Naive B cell (primary cell): ENCODE data around the gene EIF2S1. TPM values are rescaled to one million over a fixed set of nuclear protein-coding genes. Genes with fewer than 3 reads are reported as not detected.
A peak's percentile ranks its signal among the peaks of the same experiment; 100 is the strongest.

Source experiments
- ATAC-seq, 2 donors: fragments of 150-1000 bp; cut with Tn5 transposase; 2 replicates each; pipeline ENCODE4 v1.10.0; 2021; ENCODE audit warnings: low read depth in 2 of 2, mild to moderate bottlenecking in 2 of 2, moderate library complexity in 2 of 2
- DNase-seq: peaks from one replicate; pipeline ENCODE4 v3.0.0; 2022
- H3K27ac Mint-ChIP-seq, 6 donors: one replicate each; pipeline ENCODE4 v1.8.0; 2020 to 2022; ENCODE audit warnings: mild to moderate bottlenecking in 6 of 6, mixed read lengths in 6 of 6, moderate library complexity in 5 of 6, inconsistent platforms in 2 of 6
- H3K27me3 Mint-ChIP-seq, 3 donors: one replicate each; pipeline ENCODE4 v1.8.0; 2021 to 2022; ENCODE audit warnings: mixed read lengths in 3 of 3, mild to moderate bottlenecking in 1 of 3
- H3K36me3 Mint-ChIP-seq, 2 donors: one replicate each; pipeline ENCODE4 v1.8.0; 2020 to 2022; ENCODE audit warnings: mixed read lengths in 2 of 2, inconsistent platforms in 1 of 2, mild to moderate bottlenecking in 1 of 2
- H3K4me1 Mint-ChIP-seq, 3 donors: one replicate each; pipeline ENCODE4 v1.8.0; 2020 to 2022; ENCODE audit warnings: mixed read lengths in 3 of 3, inconsistent platforms in 1 of 3, mild to moderate bottlenecking in 1 of 3, moderate library complexity in 1 of 3
- H3K4me3 Mint-ChIP-seq, 8 donors: one replicate each; pipeline ENCODE4 v1.8.0; 2020 to 2022; ENCODE audit warnings: mild to moderate bottlenecking in 8 of 8, mixed read lengths in 8 of 8, moderate library complexity in 8 of 8, inconsistent platforms in 2 of 8
- H3K9me3 Mint-ChIP-seq, 7 donors: one replicate each; pipeline ENCODE4 v1.8.0; 2020 to 2022; ENCODE audit warnings: mixed read lengths in 7 of 7, mild to moderate bottlenecking in 5 of 7, inconsistent platforms in 2 of 7, moderate library complexity in 1 of 7
- polyA plus RNA-seq, 6 donors: library from polyadenylated mRNA; unstranded; fragments of 300-500 nt; fragmentation: Illumina TruSeq; gene quantifications; one replicate each; pipeline ENCODE4 v1.2.3, GENCODE V29; 2021; ENCODE audit warnings: low read depth in 6 of 6

EIF2S1 gene
- polyA plus RNA-seq, 6 donors from 2014 or later: 68.6 to 123 (median 108) TPM

GRCh38 chr14:67357186-67357968 lies 2.8 kb upstream of the EIF2S1 start:
- H3K9me3 Mint-ChIP-seq: no peaks in the 10 kb centered on the region
- peak overlapping the region in 6 of 8 donors; percentile 1 to 99 (median 90) for H3K4me3 Mint-ChIP-seq
- H3K36me3 Mint-ChIP-seq: no peaks in the 10 kb centered on the region
- H3K27me3 Mint-ChIP-seq: no peaks in the 10 kb centered on the region
- H3K4me1 Mint-ChIP-seq: peaks cover 13 to 39% (median 32%) of the 10 kb centered on the region in 3 donors
- no peak for DNase-seq
- peak overlapping the region in 4 of 6 donors; percentile 23 to 95 (median 63) for H3K27ac Mint-ChIP-seq
- ATAC-seq: no peak

DNA sequence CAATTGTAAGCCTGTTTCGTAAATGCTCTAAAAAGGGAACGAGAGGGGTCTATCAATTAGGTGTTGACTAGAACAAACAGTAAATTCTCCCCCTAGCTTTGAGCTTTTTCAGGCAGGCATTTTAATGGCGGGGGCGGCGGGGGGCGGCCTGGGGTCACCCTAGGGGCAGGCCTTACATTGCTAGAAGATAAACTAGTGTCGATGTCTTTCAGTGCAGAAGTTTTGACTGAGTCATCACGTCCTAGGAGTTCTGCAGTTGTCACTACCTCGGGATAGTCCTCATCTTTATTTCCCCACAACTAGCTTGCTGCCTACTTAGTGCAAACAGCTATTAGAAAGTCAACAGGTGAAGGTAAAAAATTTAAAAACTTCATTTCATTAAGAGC lies 2.2 kb upstream of the EIF2S1 start:
- DNase-seq (no peak), ATAC-seq (no peak)
- no peaks in the 10 kb centered on the region for H3K36me3 Mint-ChIP-seq
- no peaks in the 10 kb centered on the region for H3K27me3 Mint-ChIP-seq
- no peaks in the 10 kb centered on the region for H3K9me3 Mint-ChIP-seq
- peak overlapping the region in 5 of 6 donors; percentile 22 to 95 (median 63) for H3K27ac Mint-ChIP-seq
- peaks cover 19 to 39% (median 33%) of the 10 kb centered on the region in 3 donors for H3K4me1 Mint-ChIP-seq
- peak overlapping the region in 6 of 8 donors; percentile 71 to 99 (median 95) for H3K4me3 Mint-ChIP-seq

DNA sequence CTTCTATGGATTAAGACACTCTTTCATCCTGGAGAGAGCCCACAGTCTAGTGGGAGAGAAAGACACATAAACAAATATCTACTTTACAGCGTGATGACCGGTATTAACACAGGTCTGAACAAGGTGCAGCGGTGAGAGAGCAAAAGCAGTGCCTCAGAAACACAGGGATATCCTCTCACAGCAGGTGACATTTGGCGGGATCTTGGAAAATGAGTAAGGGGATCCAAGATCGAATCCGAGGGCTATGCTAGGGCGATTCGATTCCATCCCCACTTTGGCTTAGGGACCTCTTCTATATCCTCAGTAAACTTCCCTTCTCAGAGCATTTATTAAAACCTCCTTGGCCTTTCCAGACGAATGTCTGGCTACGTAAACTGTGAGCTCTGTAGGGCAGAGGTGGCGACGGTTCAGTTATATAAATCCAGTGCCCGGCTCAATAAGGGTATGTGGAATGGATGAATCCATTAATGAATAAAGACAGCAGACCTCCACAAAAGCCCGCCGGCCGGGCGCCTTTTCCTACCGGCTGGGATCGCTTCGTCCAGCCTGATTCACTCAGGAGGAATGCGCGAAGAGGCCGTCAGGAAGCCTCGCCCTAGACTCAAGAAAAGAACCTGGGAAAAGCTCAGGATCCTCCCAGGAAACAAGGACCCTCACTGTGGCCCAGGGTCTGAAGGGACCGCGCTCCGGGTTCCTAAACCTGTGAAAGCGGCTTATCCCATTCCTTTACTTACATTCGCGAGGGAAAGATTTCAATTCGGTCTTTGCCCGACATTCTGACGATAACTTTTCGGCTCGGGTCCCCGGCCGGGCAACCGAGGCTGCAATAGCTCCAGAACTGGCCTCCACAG lies 979 bp upstream of the EIF2S1 start:
- DNase-seq (no peak), ATAC-seq (no peak)
- Mint-ChIP-seq H3K36me3 (no peaks in the 10 kb centered on the region), H3K27me3 (no peaks in the 10 kb centered on the region), H3K4me1 (peaks cover 30 to 45% (median 43%) of the 10 kb centered on the region in 3 donors), H3K9me3 (no peaks in the 10 kb centered on the region), H3K27ac (peak overlapping the region; percentile 95 to 99 (median 98)), H3K4me3 (peak overlapping the region; percentile 86 to 99 (median 95))

- DNase-seq: no peak
- H3K27me3 Mint-ChIP-seq: no peaks in the 10 kb centered on the region
- peak overlapping the region; percentile 86 to 99 (median 95) for H3K4me3 Mint-ChIP-seq
- peak overlapping the region; percentile 95 to 99 (median 98) for H3K27ac Mint-ChIP-seq
- H3K36me3 Mint-ChIP-seq: peaks cover 0 to 7% of the 10 kb centered on the region in 2 donors
- no peaks in the 10 kb centered on the region for H3K9me3 Mint-ChIP-seq
- ATAC-seq: no peak
- peaks cover 26 to 49% (median 43%) of the 10 kb centered on the region in 3 donors for H3K4me1 Mint-ChIP-seq
These were observed 510 bp downstream of the EIF2S1 start for GRCh38 chr14:67360470-67361206.

DNA sequence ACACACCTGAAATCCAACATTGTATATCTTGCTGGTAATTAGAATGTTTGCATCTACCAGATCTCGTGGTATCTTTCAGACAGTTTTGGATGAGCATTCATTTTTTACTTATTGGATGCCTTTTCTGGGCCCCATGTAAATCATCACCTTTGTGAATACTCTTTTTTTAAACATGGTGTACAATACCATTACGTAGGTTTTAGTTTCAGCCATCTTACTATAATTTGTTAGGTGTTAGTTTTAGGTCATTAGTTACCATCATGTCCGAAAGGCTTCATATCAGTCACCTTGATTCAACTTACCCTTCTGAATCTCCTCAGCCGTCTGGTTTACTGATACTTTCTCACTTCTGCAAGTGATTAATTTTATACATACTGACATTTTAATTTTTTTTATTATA lies 5.3 kb downstream of the EIF2S1 start:
- peaks cover 8 to 14% of the 10 kb centered on the region in 2 donors for H3K36me3 Mint-ChIP-seq
- peaks cover 26 to 47% (median 34%) of the 10 kb centered on the region in 3 donors for H3K4me1 Mint-ChIP-seq
- no peaks in the 10 kb centered on the region for H3K27me3 Mint-ChIP-seq
- no peak for DNase-seq
- no peak for ATAC-seq
- H3K27ac Mint-ChIP-seq: no peak overlapping the region
- no peaks in the 10 kb centered on the region for H3K9me3 Mint-ChIP-seq
- no peak overlapping the region for H3K4me3 Mint-ChIP-seq

DNA sequence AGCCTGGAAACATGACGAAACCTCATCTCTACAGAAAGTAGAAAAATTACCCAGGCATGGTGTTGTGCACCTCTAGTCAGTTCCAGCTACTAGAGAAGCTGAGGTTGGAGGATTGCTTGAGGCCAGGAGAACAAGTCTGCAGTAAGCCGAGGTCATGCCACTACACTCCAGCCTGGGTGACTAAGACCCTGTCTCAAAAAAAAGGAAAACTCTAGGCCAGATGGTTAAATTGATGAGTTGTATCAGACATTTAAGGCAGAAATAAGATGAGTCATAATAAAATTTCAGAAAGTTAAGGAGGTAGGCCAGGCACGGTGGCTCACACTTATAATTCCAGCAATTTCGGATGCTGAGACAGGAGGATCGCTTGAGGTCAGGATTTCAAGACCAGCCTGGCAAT lies 10.7 kb downstream of the EIF2S1 start:
- H3K4me1 Mint-ChIP-seq: peaks cover 8 to 19% (median 17%) of the 10 kb centered on the region in 3 donors

GRCh38 chr14:67371247-67372148 lies 11.4 kb downstream of the EIF2S1 start:
- no peak overlapping the region for H3K27ac Mint-ChIP-seq
- H3K36me3 Mint-ChIP-seq: peaks cover 9 to 21% of the 10 kb centered on the region in 2 donors
- no peak overlapping the region for H3K4me3 Mint-ChIP-seq
- no peaks in the 10 kb centered on the region for H3K9me3 Mint-ChIP-seq
- H3K27me3 Mint-ChIP-seq: no peaks in the 10 kb centered on the region
- DNase-seq (no peak), ATAC-seq (no peak)
- peaks cover 8 to 17% (median 16%) of the 10 kb centered on the region in 3 donors for H3K4me1 Mint-ChIP-seq

More for the DNA sequence above, 10.7 kb downstream of the EIF2S1 start:
- Mint-ChIP-seq H3K27ac (peak overlapping the region in 3 of 6 donors; percentile 10 to 75 (median 42)), H3K27me3 (no peaks in the 10 kb centered on the region), H3K36me3 (peaks cover 8 to 17% of the 10 kb centered on the region in 2 donors), H3K9me3 (no peaks in the 10 kb centered on the region), H3K4me3 (no peak overlapping the region)
- ATAC-seq (no peak), DNase-seq (no peak)

- Mint-ChIP-seq H3K4me3 (no peak overlapping the region), H3K27ac (peak overlapping the region in 2 of 6 donors; percentile 26 to 41), H3K36me3 (peaks cover 15 to 29% of the 10 kb centered on the region in 2 donors), H3K9me3 (peaks cover 0 to 2% (median 0%) of the 10 kb centered on the region in 7 donors), H3K27me3 (no peaks in the 10 kb centered on the region), H3K4me1 (peaks cover 7 to 13% (median 11%) of the 10 kb centered on the region in 3 donors)
- ATAC-seq (no peak), DNase-seq (no peak)
These were observed 12.7 kb downstream of the EIF2S1 start for GRCh38 chr14:67372833-67373232.

DNA sequence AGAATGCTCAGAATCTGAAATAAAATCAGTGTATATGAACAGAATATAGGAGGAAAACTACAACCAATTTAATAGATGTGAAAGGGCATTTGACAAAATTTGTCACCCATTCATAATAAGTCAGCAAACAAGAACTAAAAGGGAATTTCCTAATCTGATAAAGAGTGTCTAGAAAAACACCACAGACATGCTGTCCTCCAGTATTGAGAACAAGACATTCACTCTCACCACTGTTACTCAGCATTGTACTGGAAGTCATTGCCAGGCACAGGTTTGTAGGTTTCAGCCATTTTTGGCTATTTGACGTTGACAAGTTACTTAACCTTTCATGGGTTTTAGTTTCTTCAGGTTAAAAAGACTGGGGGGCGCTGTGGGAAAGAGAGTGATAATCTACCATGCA lies 13.2 kb downstream of the EIF2S1 start:
- Mint-ChIP-seq H3K36me3 (peaks cover 17 to 30% of the 10 kb centered on the region in 2 donors), H3K27me3 (no peaks in the 10 kb centered on the region), H3K9me3 (peaks cover 0 to 2% (median 0%) of the 10 kb centered on the region in 7 donors), H3K27ac (peak overlapping the region in 3 of 6 donors; percentile 36 to 63 (median 47)), H3K4me3 (no peak overlapping the region), H3K4me1 (peaks cover 4 to 13% (median 9%) of the 10 kb centered on the region in 3 donors)
- ATAC-seq (no peak), DNase-seq (no peak)

DNA sequence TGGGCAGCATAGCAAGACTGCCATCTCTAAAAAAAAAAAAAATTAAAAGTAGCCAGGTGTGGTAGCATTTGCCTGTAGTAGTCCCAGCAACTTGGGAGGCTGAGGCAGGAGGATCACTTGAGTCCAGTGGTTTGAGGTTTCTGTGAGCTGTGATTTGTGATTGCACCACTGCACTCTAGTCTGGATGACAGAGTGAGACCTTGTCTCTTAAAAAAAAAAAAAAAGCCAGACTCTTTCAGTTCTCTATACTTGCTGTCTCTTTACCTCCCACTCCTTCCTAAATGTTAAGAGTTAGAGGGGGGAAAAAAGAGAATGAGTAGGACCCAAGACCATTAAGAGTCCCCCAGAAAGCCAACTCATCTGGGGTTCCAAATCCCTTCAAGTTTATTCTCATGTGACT lies 17.8 kb downstream of the EIF2S1 start:
- ATAC-seq: no peak
- Mint-ChIP-seq H3K4me3 (no peak overlapping the region), H3K36me3 (peaks cover 34 to 57% of the 10 kb centered on the region in 2 donors), H3K27me3 (no peaks in the 10 kb centered on the region), H3K4me1 (peaks cover 0 to 9% (median 5%) of the 10 kb centered on the region in 3 donors), H3K27ac (no peak overlapping the region), H3K9me3 (peaks cover 0 to 2% (median 0%) of the 10 kb centered on the region in 7 donors)
- no peak for DNase-seq

GRCh38 chr14:67385120-67385519 lies 25.0 kb downstream of the EIF2S1 start:
- no peak overlapping the region for H3K27ac Mint-ChIP-seq
- no peaks in the 10 kb centered on the region for H3K4me1 Mint-ChIP-seq
- DNase-seq: no peak
- no peaks in the 10 kb centered on the region for H3K9me3 Mint-ChIP-seq
- H3K27me3 Mint-ChIP-seq: no peaks in the 10 kb centered on the region
- no peak for ATAC-seq
- H3K4me3 Mint-ChIP-seq: no peak overlapping the region
- peaks cover 30 to 32% of the 10 kb centered on the region in 2 donors for H3K36me3 Mint-ChIP-seq

GRCh38 chr14:67385618-67386017 lies 25.5 kb downstream of the EIF2S1 start:
- no peak overlapping the region for H3K4me3 Mint-ChIP-seq
- H3K27me3 Mint-ChIP-seq: no peaks in the 10 kb centered on the region
- ATAC-seq: no peak
- peaks cover 28 to 30% of the 10 kb centered on the region in 2 donors for H3K36me3 Mint-ChIP-seq
- DNase-seq: no peak
- peak overlapping the region in 3 of 6 donors; percentile 47 to 80 (median 80) for H3K27ac Mint-ChIP-seq
- H3K4me1 Mint-ChIP-seq: no peaks in the 10 kb centered on the region
- no peaks in the 10 kb centered on the region for H3K9me3 Mint-ChIP-seq
